Stimulated activated CD8-positive, alpha-beta memory T cell treated with anti-CD3 and anti-CD28 coated beads, Interleukin-4, amount 100 ng/mL, for 48 hours (primary cell): ENCODE data around the gene HSP90AB1.

ENCODE experiments used
- DNase-seq: peaks from one replicate; pipeline ENCODE4 v3.0.0-alpha.2; 2020

Gene HSP90AB1

DNA sequence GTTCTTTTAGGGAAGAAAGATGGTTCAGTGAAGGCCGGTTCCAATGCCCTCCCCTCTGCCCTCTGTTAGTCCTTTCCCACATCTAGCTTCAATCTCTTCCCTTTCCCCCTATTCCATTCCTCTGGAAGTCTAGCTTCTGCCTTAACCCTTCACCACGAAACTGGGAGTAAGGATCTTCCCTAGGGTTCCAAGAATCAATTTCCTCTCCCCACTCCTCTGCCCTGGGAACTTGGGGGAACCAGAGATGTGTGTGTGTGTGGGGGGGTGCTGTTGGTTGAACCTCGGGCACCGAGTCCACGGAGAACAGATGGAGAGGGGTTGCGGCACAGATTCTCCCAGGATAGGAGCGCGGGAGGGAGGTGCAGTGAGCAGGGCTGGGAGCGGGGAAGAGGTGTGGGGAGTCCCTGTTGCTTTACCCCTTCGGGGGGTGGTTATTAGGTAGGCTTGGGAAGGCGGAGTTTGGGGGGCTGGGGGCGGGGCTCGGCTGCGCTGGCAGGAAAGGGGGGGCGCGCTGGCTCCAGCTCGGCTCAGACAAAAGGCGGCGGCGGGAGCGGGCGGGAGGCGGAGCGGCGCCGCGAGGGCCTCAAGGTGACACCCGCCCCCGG is 23.1 kb downstream of the HSP90AB1 start, which contains the start of gene TMEM151B:
Gene TMEM151B (plus strand): TSS at position 530 of the 605 bp plus-strand sequence. CDS start 293 bp downstream, outside the sequence.
- no peak for DNase-seq

DNA sequence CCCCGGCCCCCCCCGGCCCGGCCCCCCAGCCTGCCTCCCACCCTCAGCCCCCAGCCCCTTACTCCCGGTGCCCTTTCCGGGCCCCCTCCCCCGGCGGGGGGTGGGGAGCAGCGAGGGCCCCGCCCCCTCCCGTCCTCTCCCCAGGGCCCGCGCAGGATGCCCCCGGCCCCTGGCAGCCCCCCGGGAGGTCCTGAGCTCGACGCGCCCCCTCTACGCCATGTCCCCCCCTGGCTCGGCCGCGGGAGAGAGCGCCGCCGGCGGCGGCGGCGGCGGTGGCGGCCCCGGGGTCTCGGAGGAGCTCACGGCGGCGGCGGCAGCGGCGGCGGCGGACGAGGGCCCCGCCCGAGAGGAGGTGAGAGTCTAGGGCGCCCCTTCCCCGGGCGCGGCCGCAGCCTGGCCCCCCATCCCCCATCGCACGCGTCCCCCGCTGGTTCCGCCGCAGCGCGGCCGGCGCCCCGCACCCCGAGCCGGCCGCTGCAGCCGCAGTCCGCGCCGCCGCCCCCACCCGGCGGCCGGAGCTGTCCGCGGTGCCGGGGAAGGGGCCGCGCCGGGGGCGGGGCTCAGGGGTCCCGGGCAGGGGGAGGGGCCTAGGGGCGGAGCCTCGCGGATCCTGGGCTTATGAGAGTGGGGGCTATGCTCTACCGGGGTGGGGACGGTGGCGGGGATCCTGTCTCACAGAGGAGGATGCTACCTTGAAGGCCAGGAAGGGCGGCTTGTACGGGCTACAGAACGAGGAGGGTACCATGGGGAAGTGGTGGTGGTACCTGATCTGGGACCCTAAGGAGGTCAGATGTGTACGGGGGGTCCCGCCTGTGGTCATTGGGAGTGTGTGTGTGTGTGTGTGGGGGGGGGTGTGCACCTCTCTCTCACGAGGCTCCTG is 23.9 kb downstream of the HSP90AB1 start:
- no peak for DNase-seq

DNA sequence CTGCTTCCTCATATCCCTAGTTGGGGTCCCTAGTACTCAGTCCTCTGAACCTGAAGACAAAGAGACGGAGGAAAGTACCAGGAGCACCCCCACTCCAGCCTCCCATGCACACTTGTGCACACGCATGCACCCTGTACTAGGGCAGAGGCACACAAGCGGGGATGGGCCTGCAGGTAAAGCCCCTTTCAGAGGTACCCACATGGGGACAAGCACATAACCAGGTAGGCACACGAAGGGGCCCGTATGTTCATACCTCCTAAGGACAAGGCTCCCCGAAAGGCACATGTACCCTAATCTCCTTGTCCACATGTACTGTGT is 24.5 kb downstream of the HSP90AB1 start:
- DNase-seq, result no peak

DNA sequence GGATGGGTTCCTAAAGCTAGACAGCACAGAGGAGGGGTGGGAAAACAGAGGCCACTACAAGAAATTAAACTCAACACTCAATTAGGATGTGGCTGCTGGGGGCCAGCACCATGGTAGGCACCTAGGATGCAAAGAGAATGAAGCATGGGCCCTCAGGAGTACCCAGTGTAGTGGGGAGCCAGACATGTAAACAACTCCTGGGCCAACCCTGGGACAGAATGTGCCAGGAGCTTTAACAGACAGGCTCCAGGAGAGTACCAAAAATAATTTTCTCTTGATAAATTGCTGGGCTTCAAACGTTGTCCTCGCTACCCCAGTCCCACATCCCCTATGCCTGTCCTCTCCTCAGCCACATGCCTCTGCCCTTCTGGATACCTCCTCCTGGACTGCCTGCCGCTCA is 25.0 kb downstream of the HSP90AB1 start:
- no peak for DNase-seq

DNA sequence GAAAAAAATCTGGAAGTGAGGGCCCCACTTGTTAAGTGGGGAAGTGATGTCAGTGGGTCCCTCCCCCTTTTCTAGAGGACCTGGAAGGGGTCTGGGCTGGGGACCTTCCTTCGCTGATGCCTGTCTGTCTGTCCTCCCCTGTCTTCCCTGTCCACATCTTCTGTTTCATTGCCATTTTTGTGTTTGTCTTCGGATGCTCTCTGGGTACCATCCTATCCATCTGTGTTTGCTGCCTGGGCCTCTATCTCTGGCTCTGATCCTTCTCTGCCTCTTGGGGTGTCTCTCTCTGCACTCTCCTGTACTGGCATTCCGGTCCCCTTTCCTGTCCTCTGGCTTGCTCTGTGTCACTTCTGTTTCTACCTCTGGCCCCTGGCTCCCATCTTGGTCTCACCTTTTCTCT is 25.6 kb downstream of the HSP90AB1 start:
- DNase-seq, result no peak

DNA sequence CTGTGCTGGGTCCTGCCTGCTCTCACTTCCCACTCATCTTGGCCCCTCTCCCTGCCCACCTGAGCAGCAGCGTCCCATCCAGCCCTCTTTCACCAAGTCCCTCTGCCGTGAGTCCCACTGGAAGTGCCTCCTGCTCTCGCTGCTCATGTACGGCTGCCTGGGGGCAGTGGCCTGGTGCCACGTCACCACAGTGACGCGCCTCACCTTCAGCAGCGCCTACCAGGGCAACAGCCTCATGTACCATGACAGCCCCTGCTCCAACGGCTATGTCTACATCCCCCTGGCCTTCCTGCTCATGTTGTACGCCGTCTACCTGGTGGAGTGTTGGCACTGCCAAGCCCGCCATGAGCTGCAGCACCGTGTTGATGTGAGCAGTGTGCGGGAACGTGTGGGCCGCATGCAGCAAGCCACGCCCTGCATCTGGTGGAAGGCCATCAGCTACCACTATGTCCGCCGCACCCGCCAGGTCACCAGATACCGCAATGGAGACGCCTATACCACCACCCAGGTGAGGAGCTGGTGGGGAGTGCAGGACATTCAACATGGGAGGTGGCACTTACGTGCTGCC is 26.2 kb downstream of the HSP90AB1 start:
- DNase-seq, result no peak

DNA sequence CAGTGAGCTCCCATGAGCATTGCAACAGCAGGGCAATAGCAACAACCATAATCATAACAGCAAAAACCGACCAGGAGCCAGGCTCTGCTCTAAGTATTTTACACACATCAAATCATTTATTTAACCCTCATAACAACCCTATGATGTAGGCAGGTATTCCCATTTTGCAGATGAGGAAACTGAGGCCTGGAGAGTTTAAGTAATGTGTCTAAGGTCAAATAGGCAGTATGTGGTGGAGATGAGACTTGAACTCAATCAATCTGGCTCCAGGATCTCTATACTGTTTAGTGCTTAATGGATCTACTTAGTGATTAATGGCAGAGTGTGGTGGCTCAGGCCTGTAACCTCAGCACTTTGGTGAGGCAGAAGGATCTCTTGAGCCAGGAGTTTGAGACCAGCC is 26.7 kb downstream of the HSP90AB1 start:
- DNase-seq, result no peak

DNA sequence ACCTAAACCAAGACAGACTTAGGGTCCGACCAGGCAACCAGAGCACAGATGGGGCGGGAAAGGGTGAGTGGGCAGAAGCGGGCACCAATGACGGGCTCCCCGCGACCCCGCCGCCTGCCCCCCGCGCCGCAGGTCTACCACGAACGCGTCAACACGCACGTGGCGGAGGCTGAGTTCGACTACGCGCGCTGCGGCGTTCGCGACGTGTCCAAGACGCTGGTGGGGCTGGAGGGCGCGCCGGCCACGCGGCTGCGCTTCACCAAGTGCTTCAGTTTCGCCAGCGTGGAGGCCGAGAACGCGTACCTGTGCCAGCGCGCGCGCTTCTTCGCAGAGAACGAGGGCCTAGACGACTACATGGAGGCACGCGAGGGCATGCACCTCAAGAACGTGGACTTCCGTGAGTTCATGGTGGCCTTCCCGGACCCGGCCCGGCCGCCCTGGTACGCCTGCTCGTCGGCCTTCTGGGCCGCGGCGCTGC is 28.4 kb downstream of the HSP90AB1 start:
- no peak for DNase-seq

DNA sequence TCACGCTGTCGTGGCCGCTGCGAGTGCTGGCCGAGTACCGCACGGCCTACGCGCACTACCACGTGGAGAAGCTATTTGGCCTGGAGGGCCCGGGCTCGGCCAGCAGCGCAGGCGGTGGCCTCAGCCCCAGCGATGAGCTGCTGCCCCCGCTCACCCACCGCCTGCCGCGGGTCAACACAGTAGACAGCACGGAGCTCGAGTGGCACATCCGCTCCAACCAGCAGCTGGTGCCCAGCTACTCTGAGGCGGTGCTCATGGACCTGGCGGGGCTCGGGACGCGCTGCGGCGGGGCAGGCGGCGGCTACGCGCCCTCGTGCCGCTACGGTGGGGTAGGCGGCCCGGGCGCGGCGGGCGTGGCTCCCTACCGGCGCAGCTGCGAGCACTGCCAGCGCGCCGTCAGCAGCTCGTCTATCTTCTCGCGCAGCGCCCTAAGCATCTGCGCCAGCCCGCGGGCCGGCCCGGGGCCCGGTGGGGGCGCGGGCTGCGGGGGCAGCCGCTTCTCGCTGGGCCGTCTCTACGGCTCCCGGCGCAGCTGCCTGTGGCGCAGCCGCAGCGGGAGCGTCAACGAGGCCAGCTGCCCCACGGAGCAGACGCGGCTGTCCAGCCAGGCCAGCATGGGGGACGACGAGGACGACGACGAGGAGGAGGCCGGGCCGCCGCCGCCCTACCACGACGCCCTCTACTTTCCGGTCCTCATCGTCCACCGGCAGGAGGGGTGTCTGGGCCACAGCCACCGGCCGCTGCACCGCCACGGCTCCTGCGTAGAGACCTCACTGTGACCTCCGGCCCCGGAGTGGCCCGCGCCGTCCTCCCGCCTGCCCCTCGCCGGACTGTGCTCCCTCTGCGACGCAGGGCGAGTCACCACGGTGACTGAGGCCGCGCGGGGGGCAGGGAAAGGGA is 29.1 kb downstream of the HSP90AB1 start:
- DNase-seq, result no peak

DNA sequence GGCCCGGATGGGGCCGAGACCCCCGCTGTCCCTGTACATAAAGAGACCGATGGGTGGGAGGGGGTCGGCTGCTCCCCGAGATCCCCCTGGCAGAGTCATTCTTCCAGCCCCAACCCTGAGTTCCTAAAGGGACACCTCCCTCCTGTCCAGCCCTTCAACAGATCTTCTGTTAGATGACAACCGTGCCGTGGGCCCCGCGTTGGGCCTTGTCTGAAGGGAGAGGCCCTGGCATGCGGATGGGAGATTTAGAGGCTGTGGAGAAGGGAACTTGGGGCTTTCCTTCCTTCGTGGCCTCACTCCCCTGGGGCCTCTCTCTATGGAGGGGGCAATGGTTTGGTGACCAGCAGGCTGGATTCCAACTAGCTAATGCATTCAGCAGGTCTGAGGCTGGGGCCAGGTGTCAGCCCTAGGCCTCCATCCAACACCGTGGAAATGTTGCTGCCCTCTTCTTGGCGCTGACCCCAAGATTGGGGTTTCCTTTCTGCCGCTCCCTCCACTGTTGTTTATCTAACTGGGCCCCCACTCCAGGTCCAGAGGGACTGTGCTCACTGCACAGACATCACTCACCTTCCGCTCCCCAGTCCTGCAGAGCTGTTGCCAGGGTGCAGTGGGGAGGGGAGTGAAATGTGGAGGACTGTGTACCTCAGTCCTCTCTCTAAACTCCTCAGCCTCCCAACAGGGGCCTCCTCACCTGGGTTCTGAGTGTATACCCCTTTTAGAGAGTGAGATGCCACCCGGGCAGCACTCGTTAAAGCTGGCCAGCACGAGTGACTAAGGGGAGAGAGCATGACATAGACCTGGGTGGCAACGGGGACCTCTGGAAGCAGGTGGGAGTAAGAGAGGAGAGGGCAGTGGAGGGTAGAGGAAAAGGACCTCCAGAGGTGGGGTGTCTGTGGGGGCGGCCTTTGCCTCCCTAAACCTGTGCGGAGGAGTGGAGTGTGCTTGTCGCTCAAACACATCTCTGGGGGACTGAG is 30.1 kb downstream of the HSP90AB1 start:
- no peak for DNase-seq

DNA sequence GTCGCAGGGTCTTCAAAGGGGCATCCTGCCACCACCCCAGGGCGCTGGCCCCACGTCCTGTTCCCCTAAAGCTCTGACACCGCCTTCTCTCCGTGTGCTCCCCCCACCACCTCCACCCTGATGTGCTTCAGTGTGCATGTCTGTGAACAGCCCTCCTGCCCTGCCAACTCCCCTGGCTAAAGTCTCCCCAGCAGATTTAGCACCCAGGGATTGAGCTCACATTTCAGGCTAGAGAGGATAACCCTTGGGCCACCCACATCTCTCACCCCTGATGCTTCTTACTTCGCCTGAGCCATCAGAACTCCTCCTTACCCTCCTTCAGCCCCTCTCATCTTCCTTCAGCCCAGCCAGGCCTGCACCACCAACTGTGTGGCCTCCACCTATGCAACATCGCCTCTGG is 30.9 kb downstream of the HSP90AB1 start:
- DNase-seq, result no peak

DNA sequence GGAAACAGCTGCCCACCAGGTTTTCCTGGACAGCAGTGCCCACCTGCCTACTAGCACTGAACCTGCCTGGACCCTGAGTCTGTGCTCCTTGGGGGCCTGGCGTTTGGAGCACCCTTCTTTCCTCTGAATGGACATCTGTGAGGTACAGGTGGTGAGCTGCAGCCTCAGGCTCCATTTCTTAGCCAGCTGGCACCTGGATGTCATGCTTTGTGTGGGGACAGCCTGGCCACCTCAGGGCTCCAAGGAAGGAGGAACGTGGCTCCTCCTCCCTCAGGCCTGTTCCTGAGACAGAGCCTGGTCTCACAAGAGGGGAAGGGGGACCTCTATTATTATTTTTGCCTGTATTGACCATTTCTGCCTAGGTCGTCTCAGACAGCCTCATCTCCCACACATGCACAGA is 31.4 kb downstream of the HSP90AB1 start:
- DNase-seq, result no peak

DNA sequence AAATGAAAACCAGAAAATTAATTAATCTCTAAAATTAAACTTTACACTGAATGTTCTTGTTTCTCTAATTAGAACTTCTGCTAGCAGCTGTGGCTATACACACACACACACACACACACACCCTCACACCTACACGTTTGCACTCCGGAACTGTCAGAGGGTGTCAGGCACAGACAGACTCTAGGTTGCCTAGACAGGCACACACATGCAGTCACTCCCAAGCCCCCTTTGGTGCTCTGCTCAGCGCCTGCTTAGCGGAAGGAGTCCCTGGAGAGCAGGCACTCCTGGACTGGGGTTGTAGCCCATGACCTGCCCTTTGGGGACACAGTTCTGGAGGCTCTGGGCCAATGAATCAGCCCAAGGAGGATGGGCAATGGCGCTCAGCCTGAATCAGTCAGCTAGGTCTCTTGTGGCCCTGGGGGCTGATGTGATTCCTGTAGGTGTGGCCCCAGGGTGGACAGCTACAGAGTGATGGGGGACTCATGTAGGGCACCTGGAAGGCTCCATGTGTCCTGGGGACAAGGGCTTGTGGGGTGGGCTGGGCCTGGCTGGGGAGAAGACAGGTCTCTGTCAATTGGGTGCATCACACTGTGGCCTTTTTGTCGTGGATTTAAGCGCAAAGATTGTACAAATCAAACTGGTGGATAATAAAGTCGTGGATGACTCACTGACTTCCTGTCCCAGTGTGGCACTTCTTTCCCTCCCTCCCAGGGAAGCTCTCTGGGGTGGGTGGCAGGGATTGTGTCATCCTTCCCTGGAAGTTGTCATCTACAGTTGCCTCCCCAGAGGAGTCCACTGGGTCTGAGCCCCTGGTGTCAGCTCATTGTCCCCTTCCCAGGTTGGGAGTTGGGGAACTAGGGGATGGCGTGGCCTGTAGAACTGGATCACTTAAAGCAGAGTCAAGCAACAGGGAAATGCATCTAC is 32.1 kb downstream of the HSP90AB1 start:
- DNase-seq, result no peak

DNA sequence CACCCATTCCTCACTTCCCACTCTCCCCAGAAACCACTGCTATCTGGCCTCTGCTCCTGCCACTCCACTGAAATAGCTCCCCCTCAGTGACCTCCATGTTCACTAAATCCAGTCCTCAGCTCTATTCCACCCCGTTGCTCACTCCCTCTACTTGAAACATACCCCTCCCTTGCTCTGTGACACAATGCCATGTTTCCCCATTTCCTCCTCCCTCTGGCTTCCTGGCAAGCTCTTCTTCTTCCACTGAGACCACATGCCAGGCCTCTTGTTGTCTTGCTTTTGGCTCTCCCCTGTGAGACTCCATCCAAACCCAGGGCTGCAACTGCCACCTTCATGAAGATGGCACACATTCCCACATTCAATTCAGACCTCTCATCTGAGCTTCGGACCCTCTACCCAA is 37.2 kb downstream of the HSP90AB1 start:
- no peak for DNase-seq

DNA sequence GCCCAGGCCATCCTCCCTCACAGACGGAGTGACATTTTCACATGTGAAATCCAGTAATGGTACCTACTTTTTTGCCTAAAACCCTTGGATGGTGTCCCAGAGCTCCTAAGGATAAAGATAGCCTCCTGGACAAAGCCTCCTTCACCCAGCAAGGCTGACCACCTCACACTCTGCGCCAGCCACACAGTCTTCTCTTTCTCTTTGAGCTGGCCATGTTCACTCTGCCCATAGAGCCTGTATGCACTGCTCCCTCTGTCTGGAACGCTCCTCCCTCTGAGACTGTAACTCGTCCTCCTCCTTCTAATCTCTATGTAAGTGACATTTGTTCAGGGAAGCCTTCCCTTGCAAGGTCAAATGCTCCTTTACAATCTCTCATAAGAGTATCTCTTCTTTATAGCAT is 38.0 kb downstream of the HSP90AB1 start:
- no peak for DNase-seq

DNA sequence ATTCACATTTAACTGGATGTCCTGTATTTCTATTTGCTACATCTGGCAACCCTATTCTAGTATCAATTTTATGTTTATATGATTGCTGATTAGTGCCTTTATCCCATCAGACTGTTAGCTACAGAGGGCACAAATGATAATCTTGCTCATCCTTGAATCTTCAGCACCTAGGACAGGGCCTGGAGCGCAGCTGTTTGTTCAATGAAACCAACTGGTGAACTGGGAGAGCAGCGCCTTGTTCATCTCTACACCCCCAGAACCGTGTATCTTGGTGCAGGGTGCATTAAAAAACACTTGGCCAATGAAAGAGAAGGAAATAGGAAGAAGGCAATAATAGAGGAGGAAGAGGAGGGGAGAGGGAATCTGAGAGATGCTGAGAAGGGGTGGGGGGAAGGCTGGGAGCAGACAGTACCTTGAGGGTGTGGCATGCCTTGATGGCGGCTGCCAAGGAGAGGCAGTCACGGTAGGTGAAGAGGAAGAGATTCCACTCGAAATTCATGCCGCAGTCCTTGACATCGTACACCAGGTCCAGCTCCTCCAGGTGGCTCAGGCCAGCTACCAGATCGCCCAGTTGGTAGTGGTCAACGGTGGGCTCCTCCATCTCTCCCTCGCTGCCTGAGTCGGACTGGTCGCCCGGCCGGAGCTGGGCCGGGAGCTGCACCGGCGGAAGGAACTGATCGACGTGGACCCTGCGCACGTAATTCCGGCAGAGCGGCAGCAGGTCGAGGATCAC is 38.8 kb downstream of the HSP90AB1 start:
- no peak for DNase-seq

DNA sequence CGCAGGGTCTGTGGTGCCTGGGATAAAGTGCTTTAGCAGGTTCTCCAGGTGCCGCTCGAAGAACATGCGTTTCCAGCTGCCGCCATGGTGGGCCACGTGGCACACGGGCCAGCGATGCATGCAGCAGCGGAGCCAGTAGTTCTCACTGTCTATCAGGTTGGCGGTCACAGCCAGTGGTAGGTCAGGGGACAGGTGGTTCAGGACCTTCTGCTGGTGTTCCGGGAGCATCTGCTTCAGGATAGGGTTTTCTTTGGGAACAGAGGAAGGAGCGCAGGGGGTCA is 39.3 kb downstream of the HSP90AB1 start:
- no peak for DNase-seq

DNA sequence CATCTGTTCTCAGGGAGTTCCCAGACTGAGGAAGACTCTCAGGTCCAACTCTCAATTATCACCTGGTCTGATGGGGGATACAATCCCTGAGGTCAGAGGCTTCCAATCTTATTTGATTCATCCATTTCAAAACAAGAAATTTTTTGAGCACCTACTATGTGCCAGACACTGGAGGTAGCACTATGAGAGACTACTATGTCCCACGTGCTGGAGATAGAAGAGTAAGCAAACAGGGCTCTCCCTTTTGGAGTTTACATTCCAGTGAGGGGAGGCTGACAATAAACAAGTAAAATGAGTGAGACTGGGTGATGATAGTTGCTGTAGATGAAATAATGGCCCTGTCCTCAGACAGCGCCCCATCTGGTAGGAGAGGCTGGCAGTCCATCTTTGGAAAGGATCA is 39.8 kb downstream of the HSP90AB1 start:
- no peak for DNase-seq

DNA sequence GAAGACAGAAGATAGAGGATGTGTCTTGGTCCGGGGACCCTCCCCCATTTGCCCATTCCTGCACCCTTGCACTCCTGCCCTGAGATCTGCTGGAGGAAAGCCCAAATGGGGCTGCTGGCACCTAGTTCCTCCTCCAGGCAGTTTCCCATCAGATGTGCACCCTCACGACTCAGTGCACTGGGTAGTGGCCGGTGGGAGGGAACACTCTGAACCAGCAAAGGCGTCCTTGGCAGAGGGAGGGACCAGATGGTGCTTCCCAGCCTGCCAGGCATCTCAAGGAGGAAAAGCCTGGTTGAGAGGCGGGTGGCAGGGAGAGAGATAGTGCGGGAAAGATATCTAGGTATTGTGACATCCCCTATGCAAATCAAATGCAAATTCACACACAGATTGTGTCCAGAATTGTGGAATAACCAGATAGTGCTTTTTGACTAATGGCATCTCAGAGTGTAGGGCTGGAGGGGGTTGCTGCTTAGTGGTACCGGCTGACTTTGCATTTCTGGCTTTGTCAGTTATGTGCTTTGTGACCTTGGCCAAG is 42.9 kb downstream of the HSP90AB1 start:
- no peak for DNase-seq

DNA sequence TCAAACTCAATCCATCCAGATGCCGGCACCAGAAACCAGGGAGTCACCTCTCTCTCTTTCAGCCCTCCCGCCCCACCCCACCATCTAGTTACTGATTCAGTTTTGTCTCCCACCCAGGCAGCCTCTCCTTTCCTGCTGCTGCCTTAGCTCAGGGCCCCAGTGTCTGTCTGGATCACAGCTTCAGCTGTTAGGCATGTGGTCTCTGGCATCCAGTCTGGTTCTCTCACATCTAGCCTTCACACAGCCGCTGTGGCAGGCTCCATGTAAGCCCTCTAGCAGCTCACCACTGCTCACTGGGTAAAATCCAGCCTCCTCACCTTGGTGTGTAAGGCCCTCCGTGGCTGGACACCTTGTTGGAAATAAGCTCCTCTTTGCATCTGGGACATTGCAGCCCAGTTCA is 44.9 kb downstream of the HSP90AB1 start:
- DNase-seq, result no peak
